Activated CD4-positive, alpha-beta T cell treated with anti-CD3 and anti-CD28 coated beads, Interleukin-2, amount 50 U/mL, for 24 hours (primary cell): Measurements from ENCODE around the gene NCEH1.

ENCODE experiments used
- DNase-seq, 2 donors: peaks; one replicate each; pipeline ENCODE4 v3.0.0-alpha.2; 2020; ENCODE audit warnings: low read depth in 1 of 2, low spot score in 1 of 2

Gene NCEH1

DNA sequence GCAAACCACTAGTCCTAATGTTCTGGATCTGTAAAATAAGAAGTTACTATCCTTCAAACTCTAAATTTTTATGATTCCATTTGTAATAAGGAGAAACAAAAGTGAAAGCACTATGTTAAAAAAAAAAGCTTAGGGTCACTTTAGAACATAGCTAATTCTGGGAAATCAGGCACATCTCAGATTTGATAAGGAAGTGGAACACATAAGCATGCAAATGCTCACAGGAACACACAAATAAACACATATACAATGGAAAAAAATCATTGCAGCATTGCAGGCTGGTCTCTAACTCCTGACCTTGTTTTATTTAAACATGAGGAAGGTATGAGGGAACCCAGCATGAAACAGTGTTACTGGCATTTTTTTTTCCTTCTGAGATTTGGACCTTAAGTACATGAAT is 124.4 kb downstream of the NCEH1 start:
- DNase-seq = no peak

DNA sequence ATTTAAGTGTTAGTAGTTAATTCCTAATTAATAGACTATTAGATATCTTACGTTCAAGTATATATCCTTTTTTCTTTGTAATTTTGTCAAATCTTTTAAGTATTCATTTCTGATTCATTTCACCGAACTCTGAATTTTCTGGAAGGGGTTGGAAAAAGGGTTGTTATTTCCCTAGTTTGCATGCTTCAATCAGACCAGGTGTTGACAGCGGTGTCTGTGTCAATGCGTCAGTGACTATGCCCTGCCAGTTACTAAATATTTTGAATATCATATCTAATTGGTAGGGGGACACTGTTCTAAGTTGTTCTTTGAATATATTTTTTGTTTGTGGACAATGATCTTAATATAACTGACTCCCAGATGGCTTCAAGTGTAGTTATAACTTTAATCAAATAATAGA is 124.9 kb downstream of the NCEH1 start:
- no peak for DNase-seq

- DNase-seq = no peak
Measured at GRCh38 chr3:172582712-172583111, 128.2 kb downstream of the NCEH1 start.

GRCh38 chr3:172581757-172582166 is 129.1 kb downstream of the NCEH1 start:
- no peak for DNase-seq

DNA sequence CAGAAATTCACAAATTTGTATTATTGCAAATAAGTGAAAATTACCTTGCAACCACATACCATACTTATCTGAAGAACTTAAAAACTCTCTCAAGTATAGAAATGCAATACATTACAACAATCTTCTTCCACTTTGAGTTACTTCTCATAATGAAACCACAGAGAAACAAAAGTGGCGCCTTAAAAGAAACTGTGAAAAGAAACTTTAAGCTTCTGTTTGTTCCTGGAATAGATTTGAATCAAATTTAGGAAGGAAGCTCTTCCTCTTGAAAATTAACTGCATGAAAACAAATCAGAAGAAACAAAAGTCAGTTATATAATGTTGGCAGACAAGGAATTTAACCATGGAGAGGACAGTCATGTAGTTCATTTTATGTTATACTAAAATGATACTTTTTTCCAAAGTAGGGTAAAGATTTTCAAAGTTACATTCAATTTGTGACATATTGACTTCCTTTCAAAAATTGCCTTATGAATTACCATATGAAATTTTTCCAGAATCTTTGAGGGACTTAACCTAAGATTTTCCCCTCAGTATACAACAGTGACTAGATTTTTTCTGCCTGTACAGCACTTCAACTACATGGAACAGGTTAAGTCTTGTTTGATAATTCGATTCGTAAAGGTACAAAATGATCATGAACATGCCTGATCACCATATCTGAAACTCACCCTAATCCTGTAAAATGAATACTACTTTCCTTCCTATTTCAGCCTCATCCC is 130.0 kb downstream of the NCEH1 start:
- no peak for DNase-seq
